Measurements from ENCODE around the gene C1orf35. TPM values are rescaled to one million over a fixed set of nuclear protein-coding genes. Genes with fewer than 3 reads are reported as not detected.
A peak's percentile ranks its signal among the peaks of the same experiment; 100 is the strongest.

Gene C1orf35
- total and polyA plus RNA-seq, 2 of the 8 experiments (the other 6 are each of a cell fraction or from before 2014, with no cell fraction given) = 18.6 to 19.9 TPM

- Histone ChIP-seq H4K8ac (ENCODE audit: extremely low read depth, insufficient read depth, low read length) (no peak overlapping the region), H3K23me2 (ENCODE audit: low read depth, low read length) (peaks cover 4% of the 10 kb centered on the region; the same call in 1 of the 2 replicates), H3K56ac (replicated peaks; ENCODE audit: insufficient read length, low read depth, low read length) (no peak overlapping the region), H3K27me3 (replicated peaks in 1 of 4; ENCODE audit: control insufficient read depth in 3 of 4, extremely low read depth in 1 of 4, insufficient read depth in 3 of 4, low read length in 3 of 4) (peaks cover 34 to 80% (median 73%) of the 10 kb centered on the region in 4 experiments), H4K20me1 (replicated peaks in 1 of 2; ENCODE audit: control insufficient read depth in 1 of 2, insufficient read depth in 2 of 2, low read length in 2 of 2) (peaks cover 0 to 3% of the 10 kb centered on the region in 2 experiments), H3K4me2 (ENCODE audit: insufficient read depth in 1 of 2, low read depth in 2 of 2, low read length in 2 of 2) (no peak overlapping the region), H3K18ac (ENCODE audit: extremely low read depth, low read length) (no peak overlapping the region), H3K4ac (replicated peaks; ENCODE audit: insufficient read length, low read depth, low read length) (no peak overlapping the region), H4K91ac (replicated peaks; ENCODE audit: insufficient read length, low read length) (no peak overlapping the region), H3K79me2 (ENCODE audit: control insufficient read depth in 1 of 2, insufficient read depth in 2 of 2, low read length in 2 of 2) (no peaks in the 10 kb centered on the region), H3K4me1 (replicated peaks in 1 of 4; ENCODE audit: control insufficient read depth in 3 of 4, insufficient read depth in 4 of 4, low read length in 3 of 4) (peaks cover 0 to 7% (median 2%) of the 10 kb centered on the region in 4 experiments; a peak in 3 of 7 replicates), H3K23ac (ENCODE audit: insufficient read length) (no peak overlapping the region), H3K4me3 (ENCODE audit: extremely low read depth in 1 of 4, insufficient read depth in 2 of 4, low read depth in 3 of 4, low read length in 4 of 4) (no peak overlapping the region), H2BK120ac (replicated peaks; ENCODE audit: low read depth, low read length) (no peak overlapping the region), H2BK15ac (ENCODE audit: low read length) (no peak overlapping the region), H2BK5ac (ENCODE audit: low read depth, low read length) (no peak overlapping the region), H3K36me3 (ENCODE audit: control insufficient read depth in 2 of 4, insufficient read depth in 4 of 4, low read length in 3 of 4) (no peaks in the 10 kb centered on the region), H3K27ac (ENCODE audit: low read depth, low read length) (no peak overlapping the region), H3K9me3 (ENCODE audit: insufficient read depth in 2 of 2, low read depth in 1 of 2, low read length in 1 of 2) (no peaks in the 10 kb centered on the region), H2AFZ (ENCODE audit: low read length) (no peak overlapping the region), H3K9ac (replicated peaks in 1 of 4; ENCODE audit: extremely low read depth in 1 of 4, low read depth in 3 of 4, low read length in 3 of 4) (no peak overlapping the region), H4K5ac (ENCODE audit: insufficient read length, low read depth, low read length) (no peak overlapping the region), H2AK5ac (ENCODE audit: low read depth, low read length) (no peak overlapping the region), H3K14ac (ENCODE audit: insufficient read length) (no peak overlapping the region), H3K79me1 (ENCODE audit: low read depth, low read length) (no peaks in the 10 kb centered on the region), H2BK12ac (ENCODE audit: low read depth, low read length) (no peak overlapping the region), H2BK20ac (ENCODE audit: low read length) (no peak overlapping the region)
- 62% methylated on average over 3 of the region's 4 CpGs; no CpG with 5 or more reads in 1 of the 2 experiments for whole genome bisulfite sequencing, 2 experiments (ENCODE audit: extremely low coverage in 1 of 2, insufficient coverage in 1 of 2, insufficient read length in 1 of 2, insufficient replicate concordance in 2 of 2, low coverage in 1 of 2, low lambda C conversion rate in 2 of 2, missing lambda C conversion rate in 1 of 2)
- CTCF ChIA-PET (ENCODE audit: partially characterized antibody) = interaction anchor here (0.7 to 14.1 kb wide), 3 partner anchors 18 to 409 kb away, joined by 3 to 197 read pairs (median 3); partner anchors contain the start of gene WNT3A
- DNase-seq (ENCODE audit: low read depth in 1 of 2, low spot score in 2 of 2) = no peak
- POLR2A ChIA-PET (ENCODE audit: partially characterized antibody) = no interaction called here
- no peak for FAIRE-seq
- TF ChIP-seq JUND (IDR thresholded peaks at IDR 0.05; ENCODE audit: low read length) (no peak), ASH2L (IDR thresholded peaks at IDR 0.05; ENCODE audit: low read length) (no peak), CTCF (IDR thresholded peaks at IDR 0.05; ENCODE audit: control extremely low read depth in 1 of 3, insufficient read depth in 1 of 3, low read depth in 1 of 3, low read length in 3 of 3) (peak in 2 of 3 experiments; percentile 18 to 27; a peak in 2 of 4 replicates), SIX5 (IDR thresholded peaks at IDR 0.05; ENCODE audit: low read depth, low read length) (no peak), E2F6 (IDR thresholded peaks at IDR 0.05) (no peak), JUN (IDR thresholded peaks at IDR 0.05; ENCODE audit: low read depth, low read length) (no peak), RBBP5 (IDR thresholded peaks at IDR 0.05; ENCODE audit: borderline replicate concordance, low read depth, low read length) (no peak), RAD21 (IDR thresholded peaks at IDR 0.05 in 1 of 2, conservative IDR thresholded peaks at IDR 0.05 in 1 of 2; ENCODE audit: low read depth in 2 of 2, low read length in 2 of 2) (0 out of 4 replicates have a peak, but pooled peaks of 1 of the 2 experiments have one; percentile 12), ZNF274 (IDR thresholded peaks at IDR 0.05; ENCODE audit: borderline replicate concordance, extremely low read depth, low read length) (no peak), BACH1 (IDR thresholded peaks at IDR 0.05; ENCODE audit: low read length) (no peak), HDAC6 (IDR thresholded peaks at IDR 0.05; ENCODE audit: low read depth, low read length) (no peak)
Measured at GRCh38 chr1:228062812-228063211, 40.3 kb downstream of the C1orf35 start.
